ENCODE measurements around the gene PPIP5K1. TPM values are rescaled to one million over a fixed set of nuclear protein-coding genes. Genes with fewer than 3 reads are reported as not detected.

Gene PPIP5K1
- total RNA-seq, 3 donors from 2014 or later = 65.2 to 126 (median 87.7) TPM

GRCh38 chr15:43492673-43493601, 97.1 kb downstream of the PPIP5K1 start, which contains the start of gene TP53BP1:
Gene TP53BP1, minus strand, starts transcription at chr15:43493156. Its CDS starts 113 bp downstream, at chr15:43493043.
- intact Hi-C loops (cut with DNase I, micrococcal nuclease) = no loop called here
- peak; percentile 96 to 98 (median 98) for DNase-seq
- Histone ChIP-seq H3K4me3 (peak within 1 kb of the TSS; percentile 45), H3K9me3 (no peaks in the 10 kb centered on the region), H3K36me3 (ENCODE audit: low read depth) (no peaks in the 10 kb centered on the region), H3K4me1 (ENCODE audit: low read depth) (peaks cover 12% of the 10 kb centered on the region)
- ATAC-seq = peak; percentile 98
- TF ChIP-seq CTCF (IDR thresholded peaks at IDR 0.05) = no peak

- Histone ChIP-seq H3K9me3 (no peaks in the 10 kb centered on the region), H3K4me3 (peak overlapping the region; percentile 45), H3K4me1 (ENCODE audit: low read depth) (peaks cover 12% of the 10 kb centered on the region), H3K36me3 (ENCODE audit: low read depth) (no peaks in the 10 kb centered on the region)
- intact Hi-C loops (cut with DNase I, micrococcal nuclease) = no loop called here
- DNase-seq = no peak
- no peak for ATAC-seq
- TF ChIP-seq CTCF (IDR thresholded peaks at IDR 0.05) = no peak
Measured at GRCh38 chr15:43492266-43492665, 97.7 kb downstream of the PPIP5K1 start.

- DNase-seq (peak in 1 of 3 donors; percentile 35), ATAC-seq (peak; percentile 63)
- Histone ChIP-seq H3K4me1 (ENCODE audit: low read depth) (peaks cover 12% of the 10 kb centered on the region), H3K4me3 (no peak overlapping the region), H3K9me3 (no peaks in the 10 kb centered on the region), H3K36me3 (ENCODE audit: low read depth) (no peaks in the 10 kb centered on the region)
- intact Hi-C loops (cut with DNase I, micrococcal nuclease) = no loop called here
- no peak for TF ChIP-seq CTCF (IDR thresholded peaks at IDR 0.05)
Measured at GRCh38 chr15:43489191-43489590, 100.8 kb downstream of the PPIP5K1 start.

- Histone ChIP-seq H3K4me3 (no peak overlapping the region), H3K36me3 (ENCODE audit: low read depth) (no peaks in the 10 kb centered on the region), H3K4me1 (ENCODE audit: low read depth) (peaks cover 11% of the 10 kb centered on the region), H3K9me3 (no peaks in the 10 kb centered on the region)
- no peak for ATAC-seq
- DNase-seq = no peak
- intact Hi-C loops (cut with DNase I, micrococcal nuclease) = no loop called here
- TF ChIP-seq CTCF (IDR thresholded peaks at IDR 0.05) = no peak
Measured at GRCh38 chr15:43488790-43489189, 101.2 kb downstream of the PPIP5K1 start.

GRCh38 chr15:43487271-43487895, 102.6 kb downstream of the PPIP5K1 start:
- Histone ChIP-seq H3K36me3 (ENCODE audit: low read depth) (no peaks in the 10 kb centered on the region), H3K4me1 (ENCODE audit: low read depth) (peaks cover 9% of the 10 kb centered on the region), H3K4me3 (no peak overlapping the region), H3K9me3 (no peaks in the 10 kb centered on the region)
- DNase-seq = no peak
- intact Hi-C loops (cut with DNase I, micrococcal nuclease) = no loop called here
- no peak for ATAC-seq
- TF ChIP-seq CTCF (IDR thresholded peaks at IDR 0.05) = no peak
